K562 (cell line): ENCODE data around the gene BORCS8. TPM values are rescaled to one million over a fixed set of nuclear protein-coding genes. Genes with fewer than 3 reads are reported as not detected.

Experiments
- NCOA4 ChIP-seq: fragments of 450-650 bp; IDR thresholded peaks from 2 replicates; pipeline ENCODE4 v1.6.1; 2018; ENCODE audit warnings: mild to moderate bottlenecking; ENCODE audit not compliant: partially characterized antibody
- SAFB ChIP-seq: fragments of 200-400 bp; formaldehyde crosslinking; IDR thresholded peaks from 2 replicates; pipeline ENCODE4 v1.6.1; 2017; ENCODE audit warnings: low read depth, low read length, borderline replicate concordance
- TCF7 ChIP-seq: sonication (generic); IDR thresholded peaks from 2 replicates; pipeline ENCODE4 v1.6.1; 2016; ENCODE audit warnings: antibody characterized with exemption, borderline replicate concordance
- ZNF224 ChIP-seq: sonication (generic); formaldehyde crosslinking; IDR thresholded peaks from 2 replicates; pipeline ENCODE4 v1.8.0; 2022; ENCODE audit warnings: mild to moderate bottlenecking, missing genetic modification reagents
- ZNF436 ChIP-seq: fragments of 250-450, 450-650 bp; sonication (Bioruptor Pico); formaldehyde crosslinking; IDR thresholded peaks from 2 replicates; pipeline ENCODE4 v1.7.0; 2020; ENCODE audit warnings: mild to moderate bottlenecking
- polyA plus RNA-seq, 8 experiments: library from polyadenylated mRNA; depleted of rRNA in 4 of 8; stranded (reverse) in 5 of 8; unstranded in 3 of 8; fragments of >200 nt; fragmentation: Nextera tagmentation in 2 of 8; fragmentation: Illumina TruSeq in 1 of 8; extraction: Ambion mirVana in 2 of 8; extraction: Trizol in 1 of 8; gene quantifications; 2 replicates each; pipeline versions ENCODE4 v1.2.1 to v1.2.3, GENCODE V29; 2011 to 2014; ENCODE audit warnings: inconsistent platforms in 1 of 8, missing spikeins in 1 of 8
- total RNA-seq, 7 experiments: library from RNA; depleted of rRNA in 6 of 7; stranded (reverse); fragments of >200 nt in 6 of 7; fragmentation: Illumina TruSeq in 2 of 7; extraction: Trizol in 2 of 7; gene quantifications; 2 replicates each; pipeline versions ENCODE4 v1.2.1 to v1.2.3, GENCODE V29; 2011 to 2021; ENCODE audit warnings: low replicate concordance in 1 of 7
- TF ChIP-seq, protein P1 (sequence below): fragments of 150-350 bp; IDR thresholded peaks from 2 replicates; pipeline ENCODE4 v1.6.1; 2014; ENCODE audit warnings: low read depth, mild to moderate bottlenecking, low read length, borderline replicate concordance
- TF ChIP-seq, protein P2 (sequence below): fragments of 450-650 bp; IDR thresholded peaks from 2 replicates; pipeline ENCODE4 v1.6.1; 2016; ENCODE audit warnings: low read depth

The BORCS8 gene
- total and polyA plus RNA-seq, 9 of the 15 experiments (the other 6 are each of a cell fraction or from before 2014, with no cell fraction given): 4.6 to 33.6 (median 16.3) TPM

- TF ChIP-seq, protein P1, sequence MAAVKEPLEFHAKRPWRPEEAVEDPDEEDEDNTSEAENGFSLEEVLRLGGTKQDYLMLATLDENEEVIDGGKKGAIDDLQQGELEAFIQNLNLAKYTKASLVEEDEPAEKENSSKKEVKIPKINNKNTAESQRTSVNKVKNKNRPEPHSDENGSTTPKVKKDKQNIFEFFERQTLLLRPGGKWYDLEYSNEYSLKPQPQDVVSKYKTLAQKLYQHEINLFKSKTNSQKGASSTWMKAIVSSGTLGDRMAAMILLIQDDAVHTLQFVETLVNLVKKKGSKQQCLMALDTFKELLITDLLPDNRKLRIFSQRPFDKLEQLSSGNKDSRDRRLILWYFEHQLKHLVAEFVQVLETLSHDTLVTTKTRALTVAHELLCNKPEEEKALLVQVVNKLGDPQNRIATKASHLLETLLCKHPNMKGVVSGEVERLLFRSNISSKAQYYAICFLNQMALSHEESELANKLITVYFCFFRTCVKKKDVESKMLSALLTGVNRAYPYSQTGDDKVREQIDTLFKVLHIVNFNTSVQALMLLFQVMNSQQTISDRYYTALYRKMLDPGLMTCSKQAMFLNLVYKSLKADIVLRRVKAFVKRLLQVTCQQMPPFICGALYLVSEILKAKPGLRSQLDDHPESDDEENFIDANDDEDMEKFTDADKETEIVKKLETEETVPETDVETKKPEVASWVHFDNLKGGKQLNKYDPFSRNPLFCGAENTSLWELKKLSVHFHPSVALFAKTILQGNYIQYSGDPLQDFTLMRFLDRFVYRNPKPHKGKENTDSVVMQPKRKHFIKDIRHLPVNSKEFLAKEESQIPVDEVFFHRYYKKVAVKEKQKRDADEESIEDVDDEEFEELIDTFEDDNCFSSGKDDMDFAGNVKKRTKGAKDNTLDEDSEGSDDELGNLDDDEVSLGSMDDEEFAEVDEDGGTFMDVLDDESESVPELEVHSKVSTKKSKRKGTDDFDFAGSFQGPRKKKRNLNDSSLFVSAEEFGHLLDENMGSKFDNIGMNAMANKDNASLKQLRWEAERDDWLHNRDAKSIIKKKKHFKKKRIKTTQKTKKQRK: no peak
- TF ChIP-seq, protein P2, sequence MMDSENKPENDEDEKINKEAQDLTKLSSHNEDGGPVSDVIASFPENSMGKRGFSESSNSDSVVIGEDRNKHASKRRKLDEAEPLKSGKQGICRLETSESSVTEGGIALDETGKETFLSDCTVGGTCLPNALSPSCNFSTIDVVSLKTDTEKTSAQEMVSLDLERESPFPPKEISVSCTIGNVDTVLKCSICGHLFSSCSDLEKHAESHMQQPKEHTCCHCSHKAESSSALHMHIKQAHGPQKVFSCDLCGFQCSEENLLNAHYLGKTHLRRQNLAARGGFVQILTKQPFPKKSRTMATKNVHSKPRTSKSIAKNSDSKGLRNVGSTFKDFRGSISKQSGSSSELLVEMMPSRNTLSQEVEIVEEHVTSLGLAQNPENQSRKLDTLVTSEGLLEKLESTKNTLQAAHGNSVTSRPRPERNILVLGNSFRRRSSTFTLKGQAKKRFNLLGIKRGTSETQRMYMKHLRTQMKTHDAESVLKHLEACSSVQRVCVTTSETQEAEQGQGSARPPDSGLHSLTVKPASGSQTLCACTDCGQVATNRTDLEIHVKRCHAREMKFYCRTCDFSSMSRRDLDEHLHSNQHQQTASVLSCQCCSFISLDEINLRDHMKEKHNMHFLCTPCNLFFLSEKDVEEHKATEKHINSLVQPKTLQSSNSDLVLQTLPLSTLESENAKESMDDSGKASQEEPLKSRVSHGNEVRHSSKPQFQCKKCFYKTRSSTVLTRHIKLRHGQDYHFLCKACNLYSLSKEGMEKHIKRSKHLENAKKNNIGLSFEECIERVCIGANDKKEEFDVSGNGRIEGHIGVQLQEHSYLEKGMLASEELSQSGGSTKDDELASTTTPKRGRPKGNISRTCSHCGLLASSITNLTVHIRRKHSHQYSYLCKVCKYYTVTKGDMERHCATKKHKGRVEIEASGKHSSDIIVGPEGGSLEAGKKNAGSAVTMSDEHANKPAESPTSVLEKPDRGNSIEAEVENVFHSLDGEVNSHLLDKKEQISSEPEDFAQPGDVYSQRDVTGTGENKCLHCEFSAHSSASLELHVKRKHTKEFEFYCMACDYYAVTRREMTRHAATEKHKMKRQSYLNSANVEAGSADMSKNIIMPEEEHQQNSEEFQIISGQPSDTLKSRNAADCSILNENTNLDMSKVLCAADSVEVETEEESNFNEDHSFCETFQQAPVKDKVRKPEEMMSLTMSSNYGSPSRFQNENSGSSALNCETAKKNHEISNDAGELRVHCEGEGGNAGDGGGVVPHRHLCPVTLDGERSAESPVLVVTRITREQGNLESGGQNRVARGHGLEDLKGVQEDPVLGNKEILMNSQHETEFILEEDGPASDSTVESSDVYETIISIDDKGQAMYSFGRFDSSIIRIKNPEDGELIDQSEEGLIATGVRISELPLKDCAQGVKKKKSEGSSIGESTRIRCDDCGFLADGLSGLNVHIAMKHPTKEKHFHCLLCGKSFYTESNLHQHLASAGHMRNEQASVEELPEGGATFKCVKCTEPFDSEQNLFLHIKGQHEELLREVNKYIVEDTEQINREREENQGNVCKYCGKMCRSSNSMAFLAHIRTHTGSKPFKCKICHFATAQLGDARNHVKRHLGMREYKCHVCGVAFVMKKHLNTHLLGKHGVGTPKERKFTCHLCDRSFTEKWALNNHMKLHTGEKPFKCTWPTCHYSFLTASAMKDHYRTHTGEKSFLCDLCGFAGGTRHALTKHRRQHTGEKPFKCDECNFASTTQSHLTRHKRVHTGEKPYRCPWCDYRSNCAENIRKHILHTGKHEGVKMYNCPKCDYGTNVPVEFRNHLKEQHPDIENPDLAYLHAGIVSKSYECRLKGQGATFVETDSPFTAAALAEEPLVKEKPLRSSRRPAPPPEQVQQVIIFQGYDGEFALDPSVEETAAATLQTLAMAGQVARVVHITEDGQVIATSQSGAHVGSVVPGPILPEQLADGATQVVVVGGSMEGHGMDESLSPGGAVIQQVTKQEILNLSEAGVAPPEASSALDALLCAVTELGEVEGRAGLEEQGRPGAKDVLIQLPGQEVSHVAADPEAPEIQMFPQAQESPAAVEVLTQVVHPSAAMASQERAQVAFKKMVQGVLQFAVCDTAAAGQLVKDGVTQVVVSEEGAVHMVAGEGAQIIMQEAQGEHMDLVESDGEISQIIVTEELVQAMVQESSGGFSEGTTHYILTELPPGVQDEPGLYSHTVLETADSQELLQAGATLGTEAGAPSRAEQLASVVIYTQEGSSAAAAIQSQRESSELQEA: no peak
- TF ChIP-seq TCF7 (0 out of 2 replicates have a peak, but pooled peaks have one; percentile 65), ZNF436 (CRISPR knock-in tag) (no peak), NCOA4 (no peak), ZNF224 (CRISPR knock-in tag) (peak; percentile 87; the same call in 1 of the 2 replicates), SAFB (0 out of 2 replicates have a peak, but pooled peaks have one; percentile 48)
Observed at GRCh38 chr19:19224852-19225494, 33.0 kb upstream of the BORCS8 start (continued).
